ENCODE results near the gene NDFIP2. TPM values are rescaled to one million over a fixed set of nuclear protein-coding genes. Genes with fewer than 3 reads are reported as not detected.

The NDFIP2 gene
- total RNA-seq, 1 experiment from 2014 or later: 31.0 TPM

- Mint-ChIP-seq H3K36me3 (ENCODE audit: insufficient read depth in 1 of 3, low read depth in 3 of 3) (peaks cover 0 to 3% (median 0%) of the 10 kb centered on the region in 3 experiments; a peak in 3 of 7 replicates), H3K4me1 (peaks cover 20 to 24% of the 10 kb centered on the region in 2 experiments), H3K4me3 (no peak overlapping the region), H3K9me3 (no peaks in the 10 kb centered on the region), H3K27me3 (ENCODE audit: low read depth) (no peaks in the 10 kb centered on the region), H3K27ac (no peak overlapping the region)
- Histone ChIP-seq H3K9me3 (ENCODE audit: control insufficient read depth, low read depth, low read length) (no peaks in the 10 kb centered on the region), H2BK120ac (ENCODE audit: low read depth, low read length, poor library complexity, severe bottlenecking) (no peak overlapping the region), H3K9ac (ENCODE audit: extremely low read depth, insufficient read length, low read length) (no peak overlapping the region), H4K8ac (replicated peaks; ENCODE audit: insufficient read length, low read depth, low read length) (no peak overlapping the region), H2AK5ac (ENCODE audit: insufficient read length, low read length) (no peak overlapping the region), H3K4ac (ENCODE audit: low read depth, low read length) (no peak overlapping the region), H2BK15ac (ENCODE audit: low read depth, low read length) (no peak overlapping the region), H3K4me2 (ENCODE audit: insufficient read depth, insufficient read length, low read length) (no peak overlapping the region), H3K4me1 (ENCODE audit: insufficient read depth, low read length) (no peaks in the 10 kb centered on the region; the same call in 1 of the 2 replicates), H3K14ac (ENCODE audit: insufficient read depth, low read length) (no peak overlapping the region), H4K20me1 (ENCODE audit: control insufficient read depth, insufficient read depth, insufficient read length) (no peaks in the 10 kb centered on the region), H3K27me3 (ENCODE audit: insufficient read depth, low read length) (no peaks in the 10 kb centered on the region), H4K91ac (ENCODE audit: insufficient read length, low read depth, low read length) (no peak overlapping the region), H2BK5ac (ENCODE audit: insufficient read length, low read length) (no peak overlapping the region), H2BK12ac (ENCODE audit: insufficient read length, low read depth, low read length) (no peak overlapping the region), H3K79me1 (ENCODE audit: insufficient read depth, low read depth, low read length, poor library complexity, severe bottlenecking) (no peaks in the 10 kb centered on the region), H2AFZ (ENCODE audit: low read length) (no peak overlapping the region), H3T11ph (ENCODE audit: low read length) (no peak overlapping the region), H4K5ac (ENCODE audit: insufficient read length, low read depth, low read length) (no peak overlapping the region), H3K79me2 (ENCODE audit: insufficient read depth, low read length) (no peaks in the 10 kb centered on the region), H3K56ac (ENCODE audit: insufficient read length, low read depth, low read length) (no peak overlapping the region), H3K18ac (ENCODE audit: insufficient read length, low read depth, low read length) (no peak overlapping the region), H3K23me2 (ENCODE audit: insufficient read length, low read depth, low read length, poor library complexity, severe bottlenecking) (no peaks in the 10 kb centered on the region), H2BK20ac (ENCODE audit: low read depth, low read length, poor library complexity, severe bottlenecking) (no peak overlapping the region), H3K23ac (ENCODE audit: insufficient read length, low read depth, low read length) (no peak overlapping the region), H3K27ac (ENCODE audit: insufficient read length, low read depth, low read length) (no peak overlapping the region)
- WGBS (ENCODE audit: extremely low coverage, insufficient read length, low lambda C conversion rate): no CpG with 5 or more reads among the region's 4 CpGs
- DNase-seq: no peak
- TF ChIP-seq CTCF (conservative IDR thresholded peaks at IDR 0.05): no peak
Measured at GRCh38 chr13:79540504-79540903, 59.5 kb downstream of the NDFIP2 start.

Data from H9 (cell line).